Astrocyte (in vitro differentiated cells and primary cell): ENCODE data around the gene CCDC184. TPM values are rescaled to one million over a fixed set of nuclear protein-coding genes. Genes with fewer than 3 reads are reported as not detected.

Experiments used
- DNase-seq: peaks from one replicate; pipeline ENCODE4 v3.0.0-alpha.2; 2010; ENCODE audit warnings: low read depth
- FAIRE-seq: peaks from 2 replicates; lab custom pipeline; 2011; peaks lifted over from hg19 to GRCh38; lab: Jason Lieb, UNC
- H2AFZ ChIP-seq: 2 replicates; pipeline ENCODE4 v1.6.0; 2012; ENCODE audit warnings: low read depth, low read length, inconsistent platforms
- H3K27ac ChIP-seq: 2 replicates; pipeline ENCODE4 v1.5.1; 2011; ENCODE audit warnings: low read depth, low read length, inconsistent platforms
- H3K27me3 ChIP-seq: 2 replicates; pipeline ENCODE4 v1.6.0; 2011; ENCODE audit warnings: low read length, inconsistent platforms; ENCODE audit not compliant: insufficient read depth
- H3K36me3 ChIP-seq: 2 replicates; pipeline ENCODE4 v1.5.1; 2011; ENCODE audit warnings: low read length, inconsistent platforms; ENCODE audit not compliant: insufficient read depth
- H3K4me1 ChIP-seq: 2 replicates; pipeline ENCODE4 v1.5.1; 2011; ENCODE audit warnings: low read length, inconsistent platforms; ENCODE audit not compliant: insufficient read depth
- H3K4me2 ChIP-seq: 2 replicates; pipeline ENCODE4 v1.6.0; 2012; ENCODE audit warnings: low read length, inconsistent platforms
- H3K4me3 ChIP-seq: 2 replicates; pipeline ENCODE4 v1.5.1; 2011; ENCODE audit warnings: low read depth, mild to moderate bottlenecking, low read length, inconsistent platforms; ENCODE audit not compliant: insufficient read depth
- H3K79me2 ChIP-seq: 2 replicates; pipeline ENCODE4 v1.6.0; 2012; ENCODE audit warnings: mild to moderate bottlenecking, low read length, inconsistent platforms; ENCODE audit not compliant: insufficient read depth
- H3K9ac ChIP-seq: 2 replicates; pipeline ENCODE4 v1.6.0; 2012; ENCODE audit warnings: mild to moderate bottlenecking, low read length, inconsistent platforms
- H3K9me3 ChIP-seq: 2 replicates; pipeline ENCODE4 v1.5.1; 2012; ENCODE audit warnings: low read depth, mild to moderate bottlenecking, low read length, inconsistent platforms; ENCODE audit not compliant: insufficient read depth
- H4K20me1 ChIP-seq: 2 replicates; pipeline ENCODE4 v1.6.0; 2012; ENCODE audit warnings: low read length, inconsistent platforms; ENCODE audit not compliant: insufficient read depth
- H3K27ac Mint-ChIP-seq: one replicate; pipeline ENCODE4 v1.8.0; 2021; ENCODE audit warnings: mild to moderate bottlenecking, mixed read lengths; ENCODE audit not compliant: unreplicated experiment
- H3K27me3 Mint-ChIP-seq: one replicate; pipeline ENCODE4 v1.8.0; 2021; ENCODE audit warnings: low read depth, mixed read lengths; ENCODE audit not compliant: unreplicated experiment
- H3K36me3 Mint-ChIP-seq: one replicate; pipeline ENCODE4 v1.8.0; 2021; ENCODE audit warnings: low read depth, mixed read lengths; ENCODE audit not compliant: unreplicated experiment
- H3K4me1 Mint-ChIP-seq: one replicate; pipeline ENCODE4 v1.8.0; 2021; ENCODE audit warnings: low read depth, mixed read lengths; ENCODE audit not compliant: unreplicated experiment
- H3K4me3 Mint-ChIP-seq: one replicate; pipeline ENCODE4 v1.8.0; 2021; ENCODE audit warnings: mild to moderate bottlenecking, moderate library complexity, mixed read lengths; ENCODE audit not compliant: unreplicated experiment
- H3K9me3 Mint-ChIP-seq: one replicate; pipeline ENCODE4 v1.8.0; 2021; ENCODE audit warnings: mild to moderate bottlenecking, mixed read lengths; ENCODE audit not compliant: unreplicated experiment
- CTCF ChIP-seq: IDR thresholded peaks from 2 replicates; pipeline ENCODE4 v1.5.1; 2011; ENCODE audit warnings: low read depth, mild to moderate bottlenecking, inconsistent platforms, low read length, moderate library complexity; ENCODE audit not compliant: insufficient read depth
- EZH2 ChIP-seq: IDR thresholded peaks from 2 replicates; pipeline ENCODE4 v1.6.1; 2012; ENCODE audit warnings: mild to moderate bottlenecking, low read length, inconsistent platforms; ENCODE audit not compliant: insufficient read depth
- total RNA-seq: library from RNA; stranded (reverse); gene quantifications from 2 replicates; pipeline ENCODE4 v1.2.1, GENCODE V29; 2021

The CCDC184 gene
- total RNA-seq, 1 donor from 2014 or later: 3.3 TPM

- no peak overlapping the region for H3K27ac Mint-ChIP-seq
These were observed 23.4 kb upstream of the CCDC184 start for GRCh38 chr12:48160046-48160445.

GRCh38 chr12:48160807-48161206, 22.6 kb upstream of the CCDC184 start:
- TF ChIP-seq CTCF (no peak), EZH2 (no peak)
- H3K36me3 ChIP-seq: no peaks in the 10 kb centered on the region
- peaks cover 3% of the 10 kb centered on the region for H3K27me3 ChIP-seq
- Mint-ChIP-seq H3K4me3 (no peak overlapping the region), H3K4me1 (peaks cover 6% of the 10 kb centered on the region), H3K9me3 (no peaks in the 10 kb centered on the region), H3K36me3 (no peaks in the 10 kb centered on the region), H3K27me3 (peaks cover 4% of the 10 kb centered on the region), H3K27ac (no peak overlapping the region)
- H3K79me2 ChIP-seq: peaks cover 16% of the 10 kb centered on the region
- no peak overlapping the region for H3K9ac ChIP-seq
- no peak overlapping the region for H3K4me2 ChIP-seq
- H3K4me3 ChIP-seq: no peak overlapping the region
- no peak overlapping the region for H3K27ac ChIP-seq
- H2AFZ ChIP-seq: peak overlapping the region; percentile 7
- no peaks in the 10 kb centered on the region for H3K9me3 ChIP-seq
- FAIRE-seq (no peak), DNase-seq (peak; percentile 12)
- peaks cover 5% of the 10 kb centered on the region for H3K4me1 ChIP-seq
- no peaks in the 10 kb centered on the region for H4K20me1 ChIP-seq

More at GRCh38 chr12:48160046-48160445, 23.4 kb upstream of the CCDC184 start:
- FAIRE-seq (no peak), DNase-seq (peak; percentile 43)
- Histone ChIP-seq H3K4me2 (no peak overlapping the region), H4K20me1 (no peaks in the 10 kb centered on the region), H3K27me3 (peaks cover 3% of the 10 kb centered on the region), H3K79me2 (peaks cover 18% of the 10 kb centered on the region), H3K9me3 (no peaks in the 10 kb centered on the region), H3K9ac (no peak overlapping the region), H2AFZ (no peak overlapping the region), H3K36me3 (no peaks in the 10 kb centered on the region), H3K4me1 (peaks cover 5% of the 10 kb centered on the region), H3K27ac (no peak overlapping the region), H3K4me3 (no peak overlapping the region)
- H3K27me3 Mint-ChIP-seq: peaks cover 2% of the 10 kb centered on the region
- no peak for TF ChIP-seq CTCF
- no peak for TF ChIP-seq EZH2
- no peak overlapping the region for H3K4me3 Mint-ChIP-seq
- peaks cover 6% of the 10 kb centered on the region for H3K4me1 Mint-ChIP-seq
- no peaks in the 10 kb centered on the region for H3K36me3 Mint-ChIP-seq
- no peaks in the 10 kb centered on the region for H3K9me3 Mint-ChIP-seq

- no peak for TF ChIP-seq CTCF
- TF ChIP-seq EZH2: no peak
- Histone ChIP-seq H3K4me2 (no peak overlapping the region), H3K9me3 (no peaks in the 10 kb centered on the region), H2AFZ (no peak overlapping the region), H3K27me3 (peaks cover 8% of the 10 kb centered on the region), H3K4me1 (no peaks in the 10 kb centered on the region), H3K79me2 (no peaks in the 10 kb centered on the region), H4K20me1 (no peaks in the 10 kb centered on the region), H3K36me3 (no peaks in the 10 kb centered on the region), H3K27ac (no peak overlapping the region), H3K4me3 (no peak overlapping the region), H3K9ac (no peak overlapping the region)
- DNase-seq (no peak), FAIRE-seq (no peak)
- no peaks in the 10 kb centered on the region for H3K36me3 Mint-ChIP-seq
- H3K4me1 Mint-ChIP-seq: no peaks in the 10 kb centered on the region
- no peak overlapping the region for H3K27ac Mint-ChIP-seq
- H3K9me3 Mint-ChIP-seq: no peaks in the 10 kb centered on the region
- H3K4me3 Mint-ChIP-seq: no peak overlapping the region
- H3K27me3 Mint-ChIP-seq: peaks cover 10% of the 10 kb centered on the region
These were observed 20.2 kb upstream of the CCDC184 start for GRCh38 chr12:48163150-48163747.
